HG03097 (cell line): Measurements from ENCODE around the gene TMEM240.
A peak's percentile ranks its signal among the peaks of the same experiment; 100 is the strongest.
"Not testable (repeated sequence)": the region's sequence is repeated elsewhere in the genome, so short reads cannot be mapped to it uniquely, and the experiment has no call there.

Source experiments
- ATAC-seq: cut with Tn5 transposase; IDR thresholded peaks from one replicate; pipeline ENCODE4 v1.9.1; 2021; ENCODE audit not compliant: unreplicated experiment, low FRiP score

TMEM240 gene

GRCh38 chr1:1527092-1527816 is 13.2 kb downstream of the TMEM240 start:
- ATAC-seq = no peak

- not testable (repeated sequence) for ATAC-seq
These were observed 13.9 kb downstream of the TMEM240 start for GRCh38 chr1:1526476-1526875.

GRCh38 chr1:1524750-1525383 is 15.6 kb downstream of the TMEM240 start:
- ATAC-seq = not testable (repeated sequence)

- not testable (repeated sequence) for ATAC-seq
These were observed 16.8 kb downstream of the TMEM240 start for GRCh38 chr1:1523651-1524050.

GRCh38 chr1:1523226-1523625 is 17.2 kb downstream of the TMEM240 start:
- ATAC-seq = not testable (repeated sequence)

- ATAC-seq = not testable (repeated sequence)
These were observed 17.9 kb downstream of the TMEM240 start for GRCh38 chr1:1522536-1522935.

GRCh38 chr1:1521331-1521730 is 19.1 kb downstream of the TMEM240 start:
- no peak for ATAC-seq

- ATAC-seq = not testable (repeated sequence)
These were observed 20.5 kb downstream of the TMEM240 start for GRCh38 chr1:1519805-1520505.

GRCh38 chr1:1518621-1519007 is 21.8 kb downstream of the TMEM240 start:
- not testable (repeated sequence) for ATAC-seq

- ATAC-seq = no peak
These were observed 22.3 kb downstream of the TMEM240 start for GRCh38 chr1:1517973-1518620.

GRCh38 chr1:1516923-1517322 is 23.5 kb downstream of the TMEM240 start:
- not testable (repeated sequence) for ATAC-seq

GRCh38 chr1:1514376-1514775 is 26.0 kb downstream of the TMEM240 start:
- not testable (repeated sequence) for ATAC-seq

GRCh38 chr1:1513675-1514074 is 26.7 kb downstream of the TMEM240 start:
- ATAC-seq = not testable (repeated sequence)

- ATAC-seq = not testable (repeated sequence)
These were observed 28.0 kb downstream of the TMEM240 start for GRCh38 chr1:1512425-1512824.

GRCh38 chr1:1511533-1512285 is 28.7 kb downstream of the TMEM240 start, which contains the start of gene ATAD3A:
Gene ATAD3A (plus strand): TSS chr1:1512162. CDS start chr1:1512269, 107 bp downstream.
- ATAC-seq = peak; percentile 89

GRCh38 chr1:1510912-1511532 is 29.4 kb downstream of the TMEM240 start:
- no peak for ATAC-seq

GRCh38 chr1:1509465-1509850 is 31.0 kb downstream of the TMEM240 start:
- not testable (repeated sequence) for ATAC-seq

GRCh38 chr1:1508775-1509464 is 31.5 kb downstream of the TMEM240 start:
- ATAC-seq = not testable (repeated sequence)

GRCh38 chr1:1507305-1507704 is 33.1 kb downstream of the TMEM240 start:
- no peak for ATAC-seq
